A673 (cell line): ENCODE measurements around the gene KCNE4. TPM values are rescaled to one million over a fixed set of nuclear protein-coding genes. Genes with fewer than 3 reads are reported as not detected.

Source experiments
- BruUV-seq: library from RNA; stranded (reverse); fragments of 400-500 nt; replicated peaks from 2 replicates; lab custom pipeline; 2021; lab: Mats Ljungman, UMichigan
- CTCF ChIA-PET: fragments of 300-600 bp; sonication (Branson Sonifier 250); formaldehyde crosslinking; loops from one replicate; lab custom pipeline; 2022; ENCODE audit warnings: antibody characterized with exemption; lab: Charles Lee
- POLR2A ChIA-PET: fragments of 300-600 bp; sonication (Branson Sonifier 250); formaldehyde crosslinking; loops from one replicate; lab custom pipeline; 2022; ENCODE audit warnings: antibody characterized with exemption; ENCODE audit not compliant: low non-redundant PET; lab: Charles Lee
- DNase-seq: peaks from one replicate; pipeline ENCODE4 v3.0.0-alpha.2; 2015; ENCODE audit warnings: low spot score
- H3K27ac ChIP-seq: fragments of 200-600 bp; sonication (generic); 2 replicates; pipeline ENCODE4 v1.5.1; 2016; ENCODE audit warnings: mixed run types, low read depth, mild to moderate bottlenecking, mixed read lengths, antibody characterized with exemption, low read length; ENCODE audit not compliant: poor library complexity, severe bottlenecking
- H3K27me3 ChIP-seq: fragments of 200-600 bp; sonication (generic); replicated peaks from 2 replicates; pipeline ENCODE4 v1.6.1; 2017; ENCODE audit warnings: mixed run types, low read depth, mild to moderate bottlenecking, mixed read lengths, antibody characterized with exemption, low read length; ENCODE audit not compliant: insufficient read depth, poor library complexity
- H3K36me3 ChIP-seq: fragments of 200-600 bp; sonication (generic); 2 replicates; pipeline ENCODE4 v1.6.1; 2016; ENCODE audit warnings: mixed run types, mild to moderate bottlenecking, mixed read lengths, antibody characterized with exemption, low read length; ENCODE audit not compliant: insufficient read depth, poor library complexity, severe bottlenecking
- H3K4me1 ChIP-seq: fragments of 200-600 bp; sonication (generic); 2 replicates; pipeline ENCODE4 v1.6.1; 2017; ENCODE audit warnings: mixed run types, mild to moderate bottlenecking, mixed read lengths, antibody characterized with exemption, low read length; ENCODE audit not compliant: insufficient read depth, poor library complexity, severe bottlenecking
- H3K4me3 ChIP-seq: fragments of 200-600 bp; sonication (generic); 2 replicates; pipeline ENCODE4 v1.5.1; 2016; ENCODE audit warnings: low read depth, mixed run types, mild to moderate bottlenecking, mixed read lengths, low read length; ENCODE audit not compliant: poor library complexity, severe bottlenecking
- H3K9me3 ChIP-seq: fragments of 200-600 bp; sonication (generic); 2 replicates; pipeline ENCODE4 v1.6.1; 2016; ENCODE audit warnings: mixed run types, low read depth, mild to moderate bottlenecking, mixed read lengths, antibody characterized with exemption, low read length; ENCODE audit not compliant: poor library complexity, severe bottlenecking
- EZH2 ChIP-seq: fragments of 200-600 bp; sonication (generic); IDR thresholded peaks from 2 replicates; pipeline ENCODE4 v1.6.1; 2017; ENCODE audit warnings: borderline replicate concordance, low read depth, mild to moderate bottlenecking, mixed read lengths, antibody characterized with exemption, low read length; ENCODE audit not compliant: poor library complexity, severe bottlenecking
- intact Hi-C: fragments of 100-400 bp; cut with micrococcal nuclease; formaldehyde crosslinking; loops from one replicate; pipeline ENCODE4 v1.10.0; 2022; ENCODE audit not compliant: unreplicated experiment
- total RNA-seq: library from RNA; stranded (reverse); gene quantifications from 2 replicates; pipeline ENCODE4 v1.2.3, GENCODE V29; 2021
- TF ChIP-seq, protein P1 (sequence below): fragments of 300-800, 200-600 bp; sonication (generic); conservative IDR thresholded peaks from 2 replicates; pipeline ENCODE4 v1.5.1; 2017; ENCODE audit warnings: low read depth, mild to moderate bottlenecking, antibody characterized with exemption, low read length, moderate library complexity, mixed read lengths

The KCNE4 gene
- total RNA-seq, 1 experiment from 2014 or later: 82.5 TPM

DNA sequence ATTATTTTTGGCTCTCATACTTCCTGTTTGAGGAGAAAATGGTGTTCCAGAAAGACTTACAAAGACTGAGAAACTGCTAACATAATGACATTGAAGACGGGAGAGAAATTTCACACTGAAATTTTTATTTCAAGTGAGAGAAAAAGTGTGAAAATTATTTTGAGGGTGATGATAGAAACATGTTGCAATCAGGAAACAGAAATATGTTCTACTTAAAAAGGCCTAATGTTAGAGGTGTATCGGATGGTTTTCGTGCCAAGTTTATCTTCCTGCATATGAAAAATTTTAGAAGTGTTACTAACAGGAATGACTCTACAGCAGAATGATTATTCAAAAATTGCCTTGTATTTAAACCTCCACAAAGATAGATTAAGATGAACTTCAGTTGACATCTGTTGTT lies 50.5 kb downstream of the KCNE4 start:
- H3K27ac ChIP-seq: no peak overlapping the region
- TF ChIP-seq EZH2: no peak
- TF ChIP-seq, protein P1, sequence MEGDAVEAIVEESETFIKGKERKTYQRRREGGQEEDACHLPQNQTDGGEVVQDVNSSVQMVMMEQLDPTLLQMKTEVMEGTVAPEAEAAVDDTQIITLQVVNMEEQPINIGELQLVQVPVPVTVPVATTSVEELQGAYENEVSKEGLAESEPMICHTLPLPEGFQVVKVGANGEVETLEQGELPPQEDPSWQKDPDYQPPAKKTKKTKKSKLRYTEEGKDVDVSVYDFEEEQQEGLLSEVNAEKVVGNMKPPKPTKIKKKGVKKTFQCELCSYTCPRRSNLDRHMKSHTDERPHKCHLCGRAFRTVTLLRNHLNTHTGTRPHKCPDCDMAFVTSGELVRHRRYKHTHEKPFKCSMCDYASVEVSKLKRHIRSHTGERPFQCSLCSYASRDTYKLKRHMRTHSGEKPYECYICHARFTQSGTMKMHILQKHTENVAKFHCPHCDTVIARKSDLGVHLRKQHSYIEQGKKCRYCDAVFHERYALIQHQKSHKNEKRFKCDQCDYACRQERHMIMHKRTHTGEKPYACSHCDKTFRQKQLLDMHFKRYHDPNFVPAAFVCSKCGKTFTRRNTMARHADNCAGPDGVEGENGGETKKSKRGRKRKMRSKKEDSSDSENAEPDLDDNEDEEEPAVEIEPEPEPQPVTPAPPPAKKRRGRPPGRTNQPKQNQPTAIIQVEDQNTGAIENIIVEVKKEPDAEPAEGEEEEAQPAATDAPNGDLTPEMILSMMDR: no peak
- intact Hi-C loops: loop anchor here (5.0 kb wide), 1 partner anchor 130 kb away; no protein-coding TSS in a partner anchor
- no peaks in the 10 kb centered on the region for H3K9me3 ChIP-seq
- BruUV-seq: no TSS peak
- no peak for DNase-seq
- no peaks in the 10 kb centered on the region for H3K27me3 ChIP-seq
- H3K4me3 ChIP-seq: no peak overlapping the region
- H3K4me1 ChIP-seq: peaks cover 38% of the 10 kb centered on the region
- CTCF ChIA-PET: no interaction called here
- POLR2A ChIA-PET: interaction anchor here (0.6 kb wide), 1 partner anchor 97 kb away, joined by 5 read pairs; no protein-coding TSS in a partner anchor
- no peaks in the 10 kb centered on the region for H3K36me3 ChIP-seq

DNA sequence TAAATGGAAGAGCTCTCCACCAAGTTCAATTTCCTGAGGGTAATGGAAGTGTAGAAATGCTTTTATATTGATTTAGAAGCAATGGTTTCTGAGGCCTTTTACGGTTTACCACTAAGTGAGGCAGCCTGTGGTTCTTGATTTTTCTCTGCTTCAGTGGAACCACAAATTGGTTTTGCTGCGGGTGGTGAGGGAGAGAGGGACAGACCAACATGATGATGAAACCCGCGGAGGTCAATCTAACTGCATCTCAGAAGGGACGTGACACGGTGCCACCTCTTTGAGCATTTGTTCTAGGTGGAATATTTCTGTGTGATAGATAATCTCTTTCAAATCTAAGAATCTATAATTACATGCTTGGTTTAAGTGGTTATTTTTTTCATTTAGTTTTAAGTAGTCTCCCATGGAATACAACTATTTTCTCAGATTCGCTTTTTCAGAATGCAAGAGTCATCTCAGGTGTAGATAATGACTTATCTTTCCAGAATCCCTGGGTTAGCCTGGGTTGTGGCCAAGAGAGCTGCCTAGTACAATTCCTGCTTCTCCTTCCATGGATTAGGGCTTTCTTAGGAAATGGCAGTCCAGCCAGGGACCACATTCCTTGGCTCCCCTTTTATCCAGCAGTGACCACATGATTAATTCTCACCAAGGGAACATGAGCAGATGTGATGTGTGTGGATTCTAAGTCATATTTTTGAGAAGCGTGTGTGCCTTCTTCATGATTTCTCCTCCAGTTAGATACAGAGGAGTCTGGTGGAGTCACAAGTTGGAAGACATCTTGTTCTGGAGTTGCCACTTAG lies 52.5 kb downstream of the KCNE4 start:
- ChIA-PET CTCF (no interaction called here), POLR2A (no interaction called here)
- Histone ChIP-seq H3K27ac (peak overlapping the region; percentile 12), H3K27me3 (no peaks in the 10 kb centered on the region), H3K4me3 (no peak overlapping the region), H3K9me3 (no peaks in the 10 kb centered on the region), H3K4me1 (peaks cover 34% of the 10 kb centered on the region), H3K36me3 (no peaks in the 10 kb centered on the region)
- DNase-seq: no peak
- no TSS peak for BruUV-seq
- intact Hi-C loops: loop anchor here (5.0 kb wide), 1 partner anchor 132 kb away; no protein-coding TSS in a partner anchor
- TF ChIP-seq EZH2: no peak
- TF ChIP-seq, protein P1: no peak

Other genes with a start within 250 kb of the KCNE4 start
- 155 and 163 TPM in 2 replicates for gene ACSL3, start 191.2 kb upstream of the KCNE4 start, total RNA-seq